ENCODE data around the gene KHK. TPM values are rescaled to one million over a fixed set of nuclear protein-coding genes. Genes with fewer than 3 reads are reported as not detected.

KHK gene
- total and polyA plus RNA-seq, 9 of the 15 experiments (the other 6 are each of a cell fraction or from before 2014, with no cell fraction given) = 1.5 to 10.7 (median 5.2) TPM

DNA sequence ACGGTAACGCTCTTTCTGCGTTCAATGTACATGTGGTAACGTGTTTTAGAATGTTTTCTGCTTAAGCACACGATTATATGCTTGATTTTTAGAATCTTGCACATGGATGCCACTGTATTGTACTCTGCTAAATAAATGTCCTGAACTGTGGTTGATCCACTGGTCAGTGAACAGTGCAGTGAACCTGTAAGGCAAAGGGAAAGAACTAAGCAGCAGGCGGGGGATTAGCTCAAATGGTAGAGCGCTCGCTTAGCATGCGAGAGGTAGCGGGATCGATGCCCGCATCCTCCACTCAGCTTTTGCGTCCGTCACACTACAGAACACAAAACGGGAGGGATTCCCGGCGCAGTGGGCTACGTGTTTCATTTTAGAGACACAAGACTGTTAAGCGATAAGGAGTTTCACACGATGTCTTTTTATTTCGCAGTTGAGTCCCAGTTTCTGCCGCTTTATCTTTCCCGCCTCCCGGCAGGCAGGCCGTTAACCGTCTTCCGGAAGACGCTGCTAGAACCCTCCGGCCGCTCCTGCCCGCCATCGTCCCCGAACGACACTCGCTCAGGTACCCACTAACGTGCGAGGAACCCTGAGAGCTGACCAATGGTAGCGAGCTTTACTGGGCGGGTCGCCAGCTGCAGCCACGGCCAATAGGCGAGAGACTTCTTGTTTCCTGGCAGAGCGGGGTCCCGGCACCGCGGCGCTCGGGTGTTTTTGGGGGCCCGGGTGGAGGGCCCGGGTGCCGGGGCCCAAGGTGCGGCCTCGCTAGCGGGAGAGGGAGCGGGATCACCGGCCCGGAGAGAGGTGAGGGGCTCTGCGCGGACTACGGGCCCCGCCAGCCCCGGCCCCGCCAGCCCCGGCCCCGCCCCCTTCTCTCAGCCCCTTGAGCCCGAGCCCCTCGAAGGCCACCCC, 35.3 kb upstream of the KHK start, which contains the start of gene AGBL5 (continued):
- TF ChIP-seq, protein P1, sequence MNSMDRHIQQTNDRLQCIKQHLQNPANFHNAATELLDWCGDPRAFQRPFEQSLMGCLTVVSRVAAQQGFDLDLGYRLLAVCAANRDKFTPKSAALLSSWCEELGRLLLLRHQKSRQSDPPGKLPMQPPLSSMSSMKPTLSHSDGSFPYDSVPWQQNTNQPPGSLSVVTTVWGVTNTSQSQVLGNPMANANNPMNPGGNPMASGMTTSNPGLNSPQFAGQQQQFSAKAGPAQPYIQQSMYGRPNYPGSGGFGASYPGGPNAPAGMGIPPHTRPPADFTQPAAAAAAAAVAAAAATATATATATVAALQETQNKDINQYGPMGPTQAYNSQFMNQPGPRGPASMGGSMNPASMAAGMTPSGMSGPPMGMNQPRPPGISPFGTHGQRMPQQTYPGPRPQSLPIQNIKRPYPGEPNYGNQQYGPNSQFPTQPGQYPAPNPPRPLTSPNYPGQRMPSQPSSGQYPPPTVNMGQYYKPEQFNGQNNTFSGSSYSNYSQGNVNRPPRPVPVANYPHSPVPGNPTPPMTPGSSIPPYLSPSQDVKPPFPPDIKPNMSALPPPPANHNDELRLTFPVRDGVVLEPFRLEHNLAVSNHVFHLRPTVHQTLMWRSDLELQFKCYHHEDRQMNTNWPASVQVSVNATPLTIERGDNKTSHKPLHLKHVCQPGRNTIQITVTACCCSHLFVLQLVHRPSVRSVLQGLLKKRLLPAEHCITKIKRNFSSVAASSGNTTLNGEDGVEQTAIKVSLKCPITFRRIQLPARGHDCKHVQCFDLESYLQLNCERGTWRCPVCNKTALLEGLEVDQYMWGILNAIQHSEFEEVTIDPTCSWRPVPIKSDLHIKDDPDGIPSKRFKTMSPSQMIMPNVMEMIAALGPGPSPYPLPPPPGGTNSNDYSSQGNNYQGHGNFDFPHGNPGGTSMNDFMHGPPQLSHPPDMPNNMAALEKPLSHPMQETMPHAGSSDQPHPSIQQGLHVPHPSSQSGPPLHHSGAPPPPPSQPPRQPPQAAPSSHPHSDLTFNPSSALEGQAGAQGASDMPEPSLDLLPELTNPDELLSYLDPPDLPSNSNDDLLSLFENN (IDR thresholded peaks at IDR 0.05; ENCODE audit: low read depth in 2 of 2, low read length in 2 of 2) = peak in 1 of 2 experiments; percentile 13; a peak in 1 of 4 replicates
- TF ChIP-seq DDX20 (tag; IDR thresholded peaks at IDR 0.05; ENCODE audit: low read depth) = no peak
- TF ChIP-seq SAFB (IDR thresholded peaks at IDR 0.05; ENCODE audit: borderline replicate concordance, low read depth, low read length) = peak; percentile 72; the same call in 1 of the 2 replicates
- TF ChIP-seq FOXK1 (CRISPR knock-in tag; IDR thresholded peaks at IDR 0.05; ENCODE audit: borderline replicate concordance) = peak; percentile 85
- TF ChIP-seq NFRKB (IDR thresholded peaks at IDR 0.05; ENCODE audit: low read depth) = peak; percentile 84
- no peak for TF ChIP-seq BRCA1 (IDR thresholded peaks at IDR 0.05)
- TF ChIP-seq BRCA1 (CRISPR knock-in tag; IDR thresholded peaks at IDR 0.05) = no peak
- TF ChIP-seq ESRRB (CRISPR knock-in tag; IDR thresholded peaks at IDR 0.05; ENCODE audit: borderline replicate concordance) = peak; percentile 14; the same call in 1 of the 2 replicates
- TF ChIP-seq DMBX1 (CRISPR knock-in tag; IDR thresholded peaks at IDR 0.05; ENCODE audit: borderline replicate concordance) = peak; percentile 64; the same call in 1 of the 2 replicates
- TF ChIP-seq EGR1 (conservative IDR thresholded peaks at IDR 0.05) = no peak
- TF ChIP-seq, protein P2, sequence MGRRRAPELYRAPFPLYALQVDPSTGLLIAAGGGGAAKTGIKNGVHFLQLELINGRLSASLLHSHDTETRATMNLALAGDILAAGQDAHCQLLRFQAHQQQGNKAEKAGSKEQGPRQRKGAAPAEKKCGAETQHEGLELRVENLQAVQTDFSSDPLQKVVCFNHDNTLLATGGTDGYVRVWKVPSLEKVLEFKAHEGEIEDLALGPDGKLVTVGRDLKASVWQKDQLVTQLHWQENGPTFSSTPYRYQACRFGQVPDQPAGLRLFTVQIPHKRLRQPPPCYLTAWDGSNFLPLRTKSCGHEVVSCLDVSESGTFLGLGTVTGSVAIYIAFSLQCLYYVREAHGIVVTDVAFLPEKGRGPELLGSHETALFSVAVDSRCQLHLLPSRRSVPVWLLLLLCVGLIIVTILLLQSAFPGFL (CRISPR knock-in tag; IDR thresholded peaks at IDR 0.05) = 0 out of 2 replicates have a peak, but pooled peaks have one; percentile 21
- no peak for TF ChIP-seq MCM3 (IDR thresholded peaks at IDR 0.05)
- no peak for TF ChIP-seq KDM1A (IDR thresholded peaks at IDR 0.05)
- no peak for TF ChIP-seq CBX2 (IDR thresholded peaks at IDR 0.05; ENCODE audit: insufficient read depth, low read length, poor library complexity, severe bottlenecking)
- TF ChIP-seq CCNT2 (IDR thresholded peaks at IDR 0.05; ENCODE audit: borderline replicate concordance, extremely low read depth, insufficient read length, low read depth, low read length) = no peak
- peak; percentile 86 for TF ChIP-seq ETV1 (tag; conservative IDR thresholded peaks at IDR 0.05; ENCODE audit: low read depth)
- TF ChIP-seq, protein P3, sequence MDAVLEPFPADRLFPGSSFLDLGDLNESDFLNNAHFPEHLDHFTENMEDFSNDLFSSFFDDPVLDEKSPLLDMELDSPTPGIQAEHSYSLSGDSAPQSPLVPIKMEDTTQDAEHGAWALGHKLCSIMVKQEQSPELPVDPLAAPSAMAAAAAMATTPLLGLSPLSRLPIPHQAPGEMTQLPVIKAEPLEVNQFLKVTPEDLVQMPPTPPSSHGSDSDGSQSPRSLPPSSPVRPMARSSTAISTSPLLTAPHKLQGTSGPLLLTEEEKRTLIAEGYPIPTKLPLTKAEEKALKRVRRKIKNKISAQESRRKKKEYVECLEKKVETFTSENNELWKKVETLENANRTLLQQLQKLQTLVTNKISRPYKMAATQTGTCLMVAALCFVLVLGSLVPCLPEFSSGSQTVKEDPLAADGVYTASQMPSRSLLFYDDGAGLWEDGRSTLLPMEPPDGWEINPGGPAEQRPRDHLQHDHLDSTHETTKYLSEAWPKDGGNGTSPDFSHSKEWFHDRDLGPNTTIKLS (IDR thresholded peaks at IDR 0.05; ENCODE audit: borderline replicate concordance, low read depth) = peak; percentile 94
- no peak for TF ChIP-seq NFIX (CRISPR knock-in tag; IDR thresholded peaks at IDR 0.05; ENCODE audit: low read depth)
- TF ChIP-seq ZNF444 (CRISPR knock-in tag; IDR thresholded peaks at IDR 0.05) = no peak
